ENCODE data around the gene NRG2. TPM values are rescaled to one million over a fixed set of nuclear protein-coding genes. Genes with fewer than 3 reads are reported as not detected.

Gene NRG2
- total RNA-seq, 2 experiments from 2014 or later: 0.42 TPM; not detected in 1

GRCh38 chr5:139798883-139799282, 244.2 kb downstream of the NRG2 start:
- H3K36me3 Mint-ChIP-seq: no peaks in the 10 kb centered on the region
- no peak for ATAC-seq
- no peak overlapping the region for H3K27ac Mint-ChIP-seq
- H3K4me1 Mint-ChIP-seq: peaks cover 3% of the 10 kb centered on the region
- no peaks in the 10 kb centered on the region for H3K9me3 Mint-ChIP-seq (ENCODE audit: low read depth)
- no peak overlapping the region for H3K4me3 Mint-ChIP-seq
- no peak for DNase-seq
- CTCF ChIA-PET: interaction anchor here (0.8 to 1.4 kb wide), 2 partner anchors 12 to 170 kb away, joined by 3 to 4 read pairs; no protein-coding TSS in a partner anchor
- peaks cover 67% of the 10 kb centered on the region for H3K27me3 Mint-ChIP-seq

GRCh38 chr5:139797856-139798510, 245.1 kb downstream of the NRG2 start:
- no peak for DNase-seq
- Mint-ChIP-seq H3K36me3 (no peaks in the 10 kb centered on the region), H3K9me3 (ENCODE audit: low read depth) (no peaks in the 10 kb centered on the region), H3K27ac (no peak overlapping the region), H3K27me3 (peaks cover 74% of the 10 kb centered on the region), H3K4me1 (peaks cover 3% of the 10 kb centered on the region), H3K4me3 (no peak overlapping the region)
- CTCF ChIA-PET: interaction anchor here (0.8 to 1.4 kb wide), 5 partner anchors 9 to 171 kb away, joined by 3 to 4 read pairs (median 3); no protein-coding TSS in a partner anchor
- no peak for ATAC-seq

- Mint-ChIP-seq H3K27ac (no peak overlapping the region), H3K9me3 (ENCODE audit: low read depth) (no peaks in the 10 kb centered on the region), H3K4me1 (peaks cover 3% of the 10 kb centered on the region), H3K4me3 (no peak overlapping the region), H3K27me3 (peaks cover 78% of the 10 kb centered on the region), H3K36me3 (no peaks in the 10 kb centered on the region)
- CTCF ChIA-PET: interaction anchor here (0.8 to 2.1 kb wide), 3 partner anchors 9 to 46 kb away, joined by 3 to 8 read pairs (median 3); no protein-coding TSS in a partner anchor
- ATAC-seq: no peak
- DNase-seq: no peak
Observed at GRCh38 chr5:139797335-139797734, 245.8 kb downstream of the NRG2 start.

Other genes starting within 250 kb of the NRG2 start
- gene PSD2, start 247.5 kb downstream of the NRG2 start, total RNA-seq: not detected
- 10 to 100 TPM; 12.3 to 15.4 TPM for gene PURA, start 70.8 kb upstream of the NRG2 start, total RNA-seq
- 1 to 10 TPM; 2.9 to 3.4 TPM for gene IGIP, start 82.6 kb upstream of the NRG2 start, total RNA-seq
- 10 to 100 TPM; 16.8 to 23.0 TPM for gene CYSTM1, start 131.9 kb upstream of the NRG2 start, total RNA-seq

Data from activated CD8-positive, alpha-beta memory T cell treated with anti-CD3 and anti-CD28 coated beads, Interleukin-2, amount 10 ng/mL, durations not matched to agents 7 days and 5 days (primary cell).